CD8-positive, alpha-beta memory T cell (primary cell): ENCODE measurements around the gene AGBL4. TPM values are rescaled to one million over a fixed set of nuclear protein-coding genes. Genes with fewer than 3 reads are reported as not detected.
A peak's percentile ranks its signal among the peaks of the same experiment; 100 is the strongest.

ENCODE experiments used
- CTCF ChIA-PET: fragments of 350-600 bp; sonication (Branson Sonifier 250); formaldehyde crosslinking; loops from one replicate; lab custom pipeline; 2021; ENCODE audit warnings: antibody characterized with exemption; lab: Charles Lee
- POLR2A ChIA-PET: fragments of 350-600 bp; sonication (Branson Sonifier 250); formaldehyde crosslinking; loops from one replicate; lab custom pipeline; 2021; ENCODE audit warnings: antibody characterized with exemption; lab: Charles Lee
- DNase-seq, 5 donors: peaks; one replicate each; pipeline versions ENCODE4 v3.0.0 to v3.0.0-alpha.2; 2020 to 2022; ENCODE audit warnings: mixed read lengths in 1 of 5
- H3K27ac ChIP-seq: one replicate; pipeline ENCODE4 v1.7.0; 2013; ENCODE audit warnings: low read depth, mild to moderate bottlenecking, low read length, moderate library complexity
- H3K27me3 ChIP-seq: 2 replicates; pipeline ENCODE4 v1.7.0; 2013; ENCODE audit warnings: low read length, mild to moderate bottlenecking; ENCODE audit not compliant: insufficient read depth, poor library complexity, severe bottlenecking
- H3K36me3 ChIP-seq: 2 replicates; pipeline ENCODE4 v1.7.0; 2013; ENCODE audit warnings: mild to moderate bottlenecking, low read length, moderate library complexity; ENCODE audit not compliant: insufficient read depth
- H3K4me1 ChIP-seq: 2 replicates; pipeline ENCODE4 v1.7.0; 2013; ENCODE audit warnings: mild to moderate bottlenecking, low read length, moderate library complexity; ENCODE audit not compliant: insufficient read depth
- H3K4me3 ChIP-seq: 2 replicates; pipeline ENCODE4 v1.7.0; 2013; ENCODE audit warnings: mild to moderate bottlenecking, low read length
- H3K9me3 ChIP-seq: 2 replicates; pipeline ENCODE4 v1.7.0; 2013; ENCODE audit warnings: mild to moderate bottlenecking, low read length
- H3K27ac Mint-ChIP-seq, 8 donors: one replicate each; pipeline ENCODE4 v1.8.0; 2020 to 2021; ENCODE audit warnings: mixed read lengths in 8 of 8, mild to moderate bottlenecking in 6 of 8, inconsistent platforms in 3 of 8, moderate library complexity in 3 of 8
- H3K27me3 Mint-ChIP-seq, 2 donors: one replicate each; pipeline ENCODE4 v1.8.0; 2020 to 2021; ENCODE audit warnings: mixed read lengths in 2 of 2, mild to moderate bottlenecking in 1 of 2, moderate library complexity in 1 of 2
- H3K36me3 Mint-ChIP-seq, 3 donors: one replicate each; pipeline ENCODE4 v1.8.0; 2020 to 2021; ENCODE audit warnings: mixed read lengths in 3 of 3, inconsistent platforms in 1 of 3, mild to moderate bottlenecking in 1 of 3
- H3K4me1 Mint-ChIP-seq, 3 donors: one replicate each; pipeline ENCODE4 v1.8.0; 2020 to 2021; ENCODE audit warnings: mixed read lengths in 3 of 3, inconsistent platforms in 1 of 3, mild to moderate bottlenecking in 1 of 3
- H3K4me3 Mint-ChIP-seq, 7 donors: one replicate each; pipeline ENCODE4 v1.8.0; 2020 to 2021; ENCODE audit warnings: mixed read lengths in 7 of 7, mild to moderate bottlenecking in 6 of 7, moderate library complexity in 4 of 7, inconsistent platforms in 2 of 7
- H3K9me3 Mint-ChIP-seq, 5 donors: one replicate each; pipeline ENCODE4 v1.8.0; 2020 to 2022; ENCODE audit warnings: mixed read lengths in 5 of 5, mild to moderate bottlenecking in 3 of 5, moderate library complexity in 2 of 5, inconsistent platforms in 1 of 5
- polyA plus RNA-seq: library from polyadenylated mRNA; unstranded; fragments of 300-500 nt; fragmentation: Illumina TruSeq; gene quantifications from one replicate; pipeline ENCODE4 v1.2.3, GENCODE V29; 2021
- total RNA-seq, 2 experiments: library from RNA; stranded (reverse); gene quantifications; one replicate each; pipeline ENCODE4 v1.2.3, GENCODE V29; 2021

The AGBL4 gene
- total and polyA plus RNA-seq, 3 experiments from 2014 or later = 0.22 TPM; not detected in 2

- CTCF ChIA-PET = no interaction called here
- Histone ChIP-seq H3K27ac (no peak overlapping the region), H3K36me3 (no peaks in the 10 kb centered on the region), H3K4me3 (no peak overlapping the region), H3K9me3 (no peaks in the 10 kb centered on the region), H3K4me1 (no peaks in the 10 kb centered on the region), H3K27me3 (no peaks in the 10 kb centered on the region)
- H3K9me3 Mint-ChIP-seq = peaks cover 0 to 3% (median 0%) of the 10 kb centered on the region in 5 donors
- POLR2A ChIA-PET = no interaction called here
- H3K4me1 Mint-ChIP-seq = peaks cover 0 to 3% (median 0%) of the 10 kb centered on the region in 3 donors
- H3K27me3 Mint-ChIP-seq = peaks cover 0 to 2% of the 10 kb centered on the region in 2 donors
- no peak overlapping the region for H3K4me3 Mint-ChIP-seq
- H3K27ac Mint-ChIP-seq = peak overlapping the region in 1 of 8 donors; percentile 42
- H3K36me3 Mint-ChIP-seq = peaks cover 0 to 6% (median 3%) of the 10 kb centered on the region in 3 donors
- DNase-seq = no peak
Observed at GRCh38 chr1:48756683-48757316, 1267.0 kb downstream of the AGBL4 start.

GRCh38 chr1:48753293-48753692, 1270.5 kb downstream of the AGBL4 start:
- H3K4me3 Mint-ChIP-seq = no peak overlapping the region
- no peak overlapping the region for H3K27ac Mint-ChIP-seq
- no peak overlapping the region for H3K27ac ChIP-seq
- CTCF ChIA-PET = no interaction called here
- H3K4me3 ChIP-seq = no peak overlapping the region
- no peaks in the 10 kb centered on the region for H3K4me1 ChIP-seq
- DNase-seq = no peak
- POLR2A ChIA-PET = no interaction called here
- H3K36me3 ChIP-seq = no peaks in the 10 kb centered on the region
- peaks cover 0 to 4% of the 10 kb centered on the region in 2 donors for H3K27me3 Mint-ChIP-seq
- no peaks in the 10 kb centered on the region for H3K9me3 ChIP-seq
- H3K27me3 ChIP-seq = no peaks in the 10 kb centered on the region
- peaks cover 0 to 2% (median 1%) of the 10 kb centered on the region in 3 donors for H3K36me3 Mint-ChIP-seq
- H3K4me1 Mint-ChIP-seq = peaks cover 0 to 3% (median 0%) of the 10 kb centered on the region in 3 donors
- peaks cover 0 to 3% (median 0%) of the 10 kb centered on the region in 5 donors for H3K9me3 Mint-ChIP-seq

GRCh38 chr1:48750109-48750508, 1273.6 kb downstream of the AGBL4 start:
- no peak overlapping the region for H3K27ac ChIP-seq
- H3K9me3 Mint-ChIP-seq = peaks cover 0 to 1% (median 0%) of the 10 kb centered on the region in 5 donors
- no peak overlapping the region for H3K4me3 ChIP-seq
- no peak for DNase-seq
- H3K36me3 Mint-ChIP-seq = no peaks in the 10 kb centered on the region
- no peaks in the 10 kb centered on the region for H3K4me1 ChIP-seq
- ChIA-PET POLR2A (no interaction called here), CTCF (no interaction called here)
- H3K4me1 Mint-ChIP-seq = peaks cover 0 to 3% (median 0%) of the 10 kb centered on the region in 3 donors
- H3K9me3 ChIP-seq = no peaks in the 10 kb centered on the region
- H3K27me3 Mint-ChIP-seq = peaks cover 0 to 2% of the 10 kb centered on the region in 2 donors
- H3K27me3 ChIP-seq = no peaks in the 10 kb centered on the region
- no peak overlapping the region for H3K4me3 Mint-ChIP-seq
- no peaks in the 10 kb centered on the region for H3K36me3 ChIP-seq
- peak overlapping the region in 1 of 8 donors; percentile 64 for H3K27ac Mint-ChIP-seq

- H3K27ac Mint-ChIP-seq = no peak overlapping the region
- peaks cover 0 to 3% (median 0%) of the 10 kb centered on the region in 3 donors for H3K4me1 Mint-ChIP-seq
Observed at GRCh38 chr1:48749068-48749467, 1274.7 kb downstream of the AGBL4 start.

GRCh38 chr1:48746906-48747305, 1276.8 kb downstream of the AGBL4 start:
- H3K36me3 Mint-ChIP-seq = no peaks in the 10 kb centered on the region
- H3K36me3 ChIP-seq = no peaks in the 10 kb centered on the region
- DNase-seq = no peak

More at GRCh38 chr1:48749068-48749467, 1274.7 kb downstream of the AGBL4 start:
- Histone ChIP-seq H3K27me3 (no peaks in the 10 kb centered on the region), H3K4me1 (no peaks in the 10 kb centered on the region), H3K36me3 (no peaks in the 10 kb centered on the region), H3K9me3 (no peaks in the 10 kb centered on the region), H3K4me3 (no peak overlapping the region), H3K27ac (no peak overlapping the region)
- Mint-ChIP-seq H3K27me3 (peaks cover 0 to 2% of the 10 kb centered on the region in 2 donors), H3K4me3 (no peak overlapping the region), H3K9me3 (peaks cover 0 to 2% (median 0%) of the 10 kb centered on the region in 5 donors), H3K36me3 (no peaks in the 10 kb centered on the region)
- DNase-seq = no peak
- ChIA-PET POLR2A (no interaction called here), CTCF (no interaction called here)

GRCh38 chr1:48744032-48744431, 1279.7 kb downstream of the AGBL4 start:
- Histone ChIP-seq H3K9me3 (no peaks in the 10 kb centered on the region), H3K4me1 (no peaks in the 10 kb centered on the region), H3K27ac (no peak overlapping the region), H3K4me3 (no peak overlapping the region), H3K27me3 (no peaks in the 10 kb centered on the region), H3K36me3 (no peaks in the 10 kb centered on the region)
- Mint-ChIP-seq H3K4me1 (no peaks in the 10 kb centered on the region), H3K4me3 (no peak overlapping the region), H3K9me3 (peaks cover 0 to 2% (median 0%) of the 10 kb centered on the region in 5 donors), H3K36me3 (peaks cover 0 to 2% (median 0%) of the 10 kb centered on the region in 3 donors), H3K27ac (no peak overlapping the region), H3K27me3 (no peaks in the 10 kb centered on the region)
- CTCF ChIA-PET = no interaction called here
- POLR2A ChIA-PET = no interaction called here
- no peak for DNase-seq

More at GRCh38 chr1:48746906-48747305, 1276.8 kb downstream of the AGBL4 start:
- ChIA-PET POLR2A (no interaction called here), CTCF (no interaction called here)
- H3K4me3 Mint-ChIP-seq = no peak overlapping the region
- Histone ChIP-seq H3K4me1 (no peaks in the 10 kb centered on the region), H3K9me3 (no peaks in the 10 kb centered on the region), H3K27ac (no peak overlapping the region), H3K4me3 (no peak overlapping the region), H3K27me3 (no peaks in the 10 kb centered on the region)
- peaks cover 0 to 2% of the 10 kb centered on the region in 2 donors for H3K27me3 Mint-ChIP-seq
- H3K4me1 Mint-ChIP-seq = no peaks in the 10 kb centered on the region
- peaks cover 0 to 2% (median 0%) of the 10 kb centered on the region in 5 donors for H3K9me3 Mint-ChIP-seq
- H3K27ac Mint-ChIP-seq = no peak overlapping the region

- no peaks in the 10 kb centered on the region for H3K27me3 Mint-ChIP-seq
- POLR2A ChIA-PET = no interaction called here
Observed at GRCh38 chr1:48743480-48743879, 1280.3 kb downstream of the AGBL4 start.

GRCh38 chr1:48741380-48741779, 1282.4 kb downstream of the AGBL4 start:
- Histone ChIP-seq H3K4me1 (no peaks in the 10 kb centered on the region), H3K27me3 (no peaks in the 10 kb centered on the region), H3K27ac (no peak overlapping the region), H3K4me3 (no peak overlapping the region), H3K36me3 (no peaks in the 10 kb centered on the region), H3K9me3 (no peaks in the 10 kb centered on the region)
- H3K36me3 Mint-ChIP-seq = peaks cover 0 to 4% (median 0%) of the 10 kb centered on the region in 3 donors
- CTCF ChIA-PET = no interaction called here
- no peaks in the 10 kb centered on the region for H3K27me3 Mint-ChIP-seq
- no peaks in the 10 kb centered on the region for H3K4me1 Mint-ChIP-seq
- no peak overlapping the region for H3K27ac Mint-ChIP-seq
- POLR2A ChIA-PET = no interaction called here
- peaks cover 0 to 5% (median 0%) of the 10 kb centered on the region in 5 donors for H3K9me3 Mint-ChIP-seq
- H3K4me3 Mint-ChIP-seq = no peak overlapping the region
- no peak for DNase-seq

More at GRCh38 chr1:48743480-48743879, 1280.3 kb downstream of the AGBL4 start:
- Histone ChIP-seq H3K4me3 (no peak overlapping the region), H3K36me3 (no peaks in the 10 kb centered on the region), H3K27ac (no peak overlapping the region), H3K9me3 (no peaks in the 10 kb centered on the region), H3K27me3 (no peaks in the 10 kb centered on the region), H3K4me1 (no peaks in the 10 kb centered on the region)
- CTCF ChIA-PET = no interaction called here
- DNase-seq = no peak
- Mint-ChIP-seq H3K4me1 (no peaks in the 10 kb centered on the region), H3K4me3 (no peak overlapping the region), H3K9me3 (peaks cover 0 to 2% (median 0%) of the 10 kb centered on the region in 5 donors), H3K36me3 (peaks cover 0 to 4% (median 0%) of the 10 kb centered on the region in 3 donors), H3K27ac (no peak overlapping the region)
